Liver (tissue), 3 donors: Measurements from ENCODE around the gene CTU1.

Experiments
- CTCF ChIP-seq: fragments of 150-350 bp; IDR thresholded peaks from 2 replicates; pipeline ENCODE4 v1.5.1; 2017; ENCODE audit warnings: improper control_type of control experiment, low read depth, low read length; ENCODE audit not compliant: missing input control
- EGR1 ChIP-seq, 2 donors: IDR thresholded peaks; 2 replicates each; pipeline ENCODE4 v1.6.1; 2016 to 2018; ENCODE audit warnings: antibody characterized with exemption in 2 of 2, low read depth in 2 of 2
- FOXA1 ChIP-seq: IDR thresholded peaks from 2 replicates; pipeline ENCODE4 v1.6.1; 2016; ENCODE audit warnings: antibody characterized with exemption
- GABPA ChIP-seq, 2 donors: IDR thresholded peaks in 1 of 2; conservative IDR thresholded peaks in 1 of 2; 2 replicates each; pipeline ENCODE4 v1.6.1; 2016; ENCODE audit warnings: antibody characterized with exemption in 2 of 2, mild to moderate bottlenecking in 1 of 2, moderate library complexity in 1 of 2
- JUND ChIP-seq, 2 donors: IDR thresholded peaks; 2 replicates each; pipeline ENCODE4 v1.6.1; 2016; ENCODE audit warnings: antibody characterized with exemption in 2 of 2
- MAX ChIP-seq: IDR thresholded peaks from 2 replicates; pipeline ENCODE4 v1.6.1; 2016; ENCODE audit warnings: antibody characterized with exemption
- NR2F2 ChIP-seq: IDR thresholded peaks from 2 replicates; pipeline ENCODE4 v1.6.1; 2016; ENCODE audit warnings: antibody characterized with exemption
- RAD21 ChIP-seq, 2 donors: IDR thresholded peaks; 2 replicates each; pipeline ENCODE4 v1.6.1; 2016; ENCODE audit warnings: antibody characterized with exemption in 2 of 2, mild to moderate bottlenecking in 2 of 2
- REST ChIP-seq: IDR thresholded peaks from 2 replicates; pipeline ENCODE4 v1.6.1; 2016; ENCODE audit warnings: antibody characterized with exemption, mild to moderate bottlenecking
- SP1 ChIP-seq: IDR thresholded peaks from 2 replicates; pipeline ENCODE4 v1.6.1; 2018; ENCODE audit warnings: antibody characterized with exemption, mild to moderate bottlenecking
- TAF1 ChIP-seq: conservative IDR thresholded peaks from 2 replicates; pipeline ENCODE4 v1.6.1; 2016; ENCODE audit warnings: antibody characterized with exemption, mild to moderate bottlenecking
- YY1 ChIP-seq: IDR thresholded peaks from 2 replicates; pipeline ENCODE4 v1.6.1; 2016; ENCODE audit warnings: antibody characterized with exemption, mild to moderate bottlenecking
- donor health status: healthy.
- donor health status: healthy.

GRCh38 chr19:51129716-51130115 is 21.5 kb upstream of the CTU1 start:
- TF ChIP-seq CTCF = no peak
- TF ChIP-seq TAF1 = no peak
- no peak for TF ChIP-seq FOXA1
- no peak for TF ChIP-seq JUND (IDR thresholded peaks at IDR 0.05)
- no peak for TF ChIP-seq EGR1 (IDR thresholded peaks at IDR 0.05; ENCODE audit: low read depth in 2 of 2)
- no peak for TF ChIP-seq MAX
- TF ChIP-seq RAD21 (IDR thresholded peaks at IDR 0.05) = no peak
- no peak for TF ChIP-seq SP1
- no peak for TF ChIP-seq REST
- no peak for TF ChIP-seq GABPA (IDR thresholded peaks at IDR 0.05 in 1 of 2, conservative IDR thresholded peaks at IDR 0.05 in 1 of 2)
- no peak for TF ChIP-seq YY1
- no peak for TF ChIP-seq NR2F2
